Measurements from ENCODE around the gene CDK15.

The CDK15 gene

GRCh38 chr2:201775326-201775725 lies 31.0 kb upstream of the CDK15 start:
- H3K9me3 ChIP-seq (ENCODE audit: low read length): no peaks in the 10 kb centered on the region
- no peaks in the 10 kb centered on the region for H3K27me3 ChIP-seq (ENCODE audit: insufficient read depth, low read length)
- H3K36me3 ChIP-seq (ENCODE audit: insufficient read depth, low read length): no peaks in the 10 kb centered on the region
- no peaks in the 10 kb centered on the region for H3K79me2 ChIP-seq (ENCODE audit: insufficient read depth, low read length)
- H3K4me2 ChIP-seq (ENCODE audit: low read length): no peak overlapping the region
- H4K20me1 ChIP-seq (ENCODE audit: insufficient read depth, low read length): no peaks in the 10 kb centered on the region
- no peak overlapping the region for H3K27ac ChIP-seq (ENCODE audit: low read depth, low read length, poor library complexity, severe bottlenecking)
- no peaks in the 10 kb centered on the region for H3K9me2 ChIP-seq (ENCODE audit: low read depth, low read length)
- no peaks in the 10 kb centered on the region for H3F3A ChIP-seq (ENCODE audit: insufficient read depth, low read length)
- H3K4me3 ChIP-seq (ENCODE audit: low read depth, low read length, poor library complexity, severe bottlenecking): no peak overlapping the region
- TF ChIP-seq, protein P1, sequence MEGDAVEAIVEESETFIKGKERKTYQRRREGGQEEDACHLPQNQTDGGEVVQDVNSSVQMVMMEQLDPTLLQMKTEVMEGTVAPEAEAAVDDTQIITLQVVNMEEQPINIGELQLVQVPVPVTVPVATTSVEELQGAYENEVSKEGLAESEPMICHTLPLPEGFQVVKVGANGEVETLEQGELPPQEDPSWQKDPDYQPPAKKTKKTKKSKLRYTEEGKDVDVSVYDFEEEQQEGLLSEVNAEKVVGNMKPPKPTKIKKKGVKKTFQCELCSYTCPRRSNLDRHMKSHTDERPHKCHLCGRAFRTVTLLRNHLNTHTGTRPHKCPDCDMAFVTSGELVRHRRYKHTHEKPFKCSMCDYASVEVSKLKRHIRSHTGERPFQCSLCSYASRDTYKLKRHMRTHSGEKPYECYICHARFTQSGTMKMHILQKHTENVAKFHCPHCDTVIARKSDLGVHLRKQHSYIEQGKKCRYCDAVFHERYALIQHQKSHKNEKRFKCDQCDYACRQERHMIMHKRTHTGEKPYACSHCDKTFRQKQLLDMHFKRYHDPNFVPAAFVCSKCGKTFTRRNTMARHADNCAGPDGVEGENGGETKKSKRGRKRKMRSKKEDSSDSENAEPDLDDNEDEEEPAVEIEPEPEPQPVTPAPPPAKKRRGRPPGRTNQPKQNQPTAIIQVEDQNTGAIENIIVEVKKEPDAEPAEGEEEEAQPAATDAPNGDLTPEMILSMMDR (IDR thresholded peaks at IDR 0.05; ENCODE audit: low read length): no peak
- no peak for TF ChIP-seq EZH2 (IDR thresholded peaks at IDR 0.05; ENCODE audit: borderline replicate concordance, low read length)
- H2AFZ ChIP-seq (ENCODE audit: low read length): no peak overlapping the region
- H3K9ac ChIP-seq (ENCODE audit: low read length): no peak overlapping the region
- peaks cover 19% of the 10 kb centered on the region for H3K4me1 ChIP-seq (ENCODE audit: insufficient read depth, low read length, severe bottlenecking)

- H3F3A ChIP-seq (ENCODE audit: insufficient read depth, low read length): no peaks in the 10 kb centered on the region
- no peak overlapping the region for H3K4me3 ChIP-seq (ENCODE audit: low read depth, low read length, poor library complexity, severe bottlenecking)
- no peak overlapping the region for H3K9ac ChIP-seq (ENCODE audit: low read length)
- no peaks in the 10 kb centered on the region for H3K9me3 ChIP-seq (ENCODE audit: low read length)
- H3K4me2 ChIP-seq (ENCODE audit: low read length): no peak overlapping the region
- H2AFZ ChIP-seq (ENCODE audit: low read length): no peak overlapping the region
- H3K27me3 ChIP-seq (ENCODE audit: insufficient read depth, low read length): no peaks in the 10 kb centered on the region
- H3K27ac ChIP-seq (ENCODE audit: low read depth, low read length, poor library complexity, severe bottlenecking): no peak overlapping the region
- no peaks in the 10 kb centered on the region for H3K36me3 ChIP-seq (ENCODE audit: insufficient read depth, low read length)
- TF ChIP-seq EZH2 (IDR thresholded peaks at IDR 0.05; ENCODE audit: borderline replicate concordance, low read length): no peak
- TF ChIP-seq, protein P1 (IDR thresholded peaks at IDR 0.05; ENCODE audit: low read length): no peak
- H3K9me2 ChIP-seq (ENCODE audit: low read depth, low read length): no peaks in the 10 kb centered on the region
- peaks cover 27% of the 10 kb centered on the region for H3K4me1 ChIP-seq (ENCODE audit: insufficient read depth, low read length, severe bottlenecking)
- no peaks in the 10 kb centered on the region for H3K79me2 ChIP-seq (ENCODE audit: insufficient read depth, low read length)
- H4K20me1 ChIP-seq (ENCODE audit: insufficient read depth, low read length): no peaks in the 10 kb centered on the region
Measured at GRCh38 chr2:201777043-201777442, 29.3 kb upstream of the CDK15 start.

GRCh38 chr2:201777869-201778268 lies 28.5 kb upstream of the CDK15 start:
- H3K79me2 ChIP-seq (ENCODE audit: insufficient read depth, low read length): no peaks in the 10 kb centered on the region
- no peaks in the 10 kb centered on the region for H4K20me1 ChIP-seq (ENCODE audit: insufficient read depth, low read length)
- peaks cover 27% of the 10 kb centered on the region for H3K4me1 ChIP-seq (ENCODE audit: insufficient read depth, low read length, severe bottlenecking)
- H3K9ac ChIP-seq (ENCODE audit: low read length): no peak overlapping the region
- no peak overlapping the region for H3K27ac ChIP-seq (ENCODE audit: low read depth, low read length, poor library complexity, severe bottlenecking)
- no peaks in the 10 kb centered on the region for H3K9me3 ChIP-seq (ENCODE audit: low read length)
- H2AFZ ChIP-seq (ENCODE audit: low read length): no peak overlapping the region
- H3F3A ChIP-seq (ENCODE audit: insufficient read depth, low read length): no peaks in the 10 kb centered on the region
- H3K4me3 ChIP-seq (ENCODE audit: low read depth, low read length, poor library complexity, severe bottlenecking): no peak overlapping the region
- no peaks in the 10 kb centered on the region for H3K27me3 ChIP-seq (ENCODE audit: insufficient read depth, low read length)
- H3K36me3 ChIP-seq (ENCODE audit: insufficient read depth, low read length): no peaks in the 10 kb centered on the region
- no peak overlapping the region for H3K4me2 ChIP-seq (ENCODE audit: low read length)
- no peaks in the 10 kb centered on the region for H3K9me2 ChIP-seq (ENCODE audit: low read depth, low read length)
- no peak for TF ChIP-seq EZH2 (IDR thresholded peaks at IDR 0.05; ENCODE audit: borderline replicate concordance, low read length)
- TF ChIP-seq, protein P1 (IDR thresholded peaks at IDR 0.05; ENCODE audit: low read length): no peak

All from OCI-LY1 (cell line).